HCT116 (cell line): ENCODE results near the gene XAGE1A. TPM values are rescaled to one million over a fixed set of nuclear protein-coding genes. Genes with fewer than 3 reads are reported as not detected.

Experiments used
- ATAC-seq: fragments of 200-7000 bp; cut with Tn5 transposase; 2 replicates; pipeline ENCODE4 v1.9.1; 2020; ENCODE audit warnings: mild to moderate bottlenecking, moderate library complexity
- BruUV-seq: library from RNA; stranded (reverse); fragments of 400-500 nt; replicated peaks from 2 replicates; lab custom pipeline; 2021; lab: Mats Ljungman, UMichigan
- CTCF ChIA-PET: fragments of 300-600 bp; sonication (Branson Sonifier 250); formaldehyde crosslinking; loops from one replicate; lab custom pipeline; 2021; ENCODE audit warnings: antibody characterized with exemption; lab: Charles Lee
- POLR2A ChIA-PET: fragments of 300-600, 350-600 bp; sonication (Branson Sonifier 250); formaldehyde crosslinking; loops from one replicate; lab custom pipeline; 2021; ENCODE audit warnings: antibody characterized with exemption; lab: Charles Lee
- RAD21 ChIA-PET, 2 experiments: fragments of 300-600 bp; sonication (Branson Sonifier 250); formaldehyde crosslinking; loops; one replicate each; lab custom pipeline; 2023; ENCODE audit warnings: low total read pairs in 2 of 2; ENCODE audit not compliant: uncharacterized antibody in 2 of 2, unreplicated experiment in 2 of 2, low non-redundant PET in 1 of 2; lab: Charles Lee
- DNase-seq: peaks from one replicate; pipeline ENCODE4 v3.0.0-alpha.2; 2010; ENCODE audit warnings: low read depth, low spot score
- H2AFZ ChIP-seq: fragments of 200-600 bp; shearing (Covaris generic), sonication (generic); 2 replicates; pipeline ENCODE4 v1.6.1; 2017; ENCODE audit warnings: low read depth, mixed run types, mixed read lengths, antibody characterized with exemption, low read length; ENCODE audit not compliant: poor library complexity, severe bottlenecking
- H3K27ac ChIP-seq: 2 replicates; pipeline ENCODE4 v1.5.1; 2012; ENCODE audit warnings: low read depth, low read length
- H3K27me3 ChIP-seq: fragments of 200-600 bp; sonication (generic); 2 replicates; pipeline ENCODE4 v1.6.1; 2016; ENCODE audit warnings: mixed run types, low read length, mixed read lengths; ENCODE audit not compliant: insufficient read depth
- H3K36me3 ChIP-seq, 2 experiments: fragments of 200-500 bp in 1 of 2; fragments of 200-600 bp in 1 of 2; sonication (Bioruptor generic) in 1 of 2; sonication (generic) in 1 of 2; 2 replicates each; pipeline versions ENCODE4 v1.5.1 to v1.6.1; 2014 to 2016; ENCODE audit warnings: low read length in 2 of 2, inconsistent platforms in 1 of 2, mixed read lengths in 1 of 2, mixed run types in 1 of 2; ENCODE audit not compliant: insufficient read depth in 2 of 2, control insufficient read depth in 1 of 2
- H3K4me1 ChIP-seq, 2 experiments: fragments of 200-600 bp in 1 of 2; sonication (generic) in 1 of 2; 2 replicates each; pipeline versions ENCODE4 v1.5.1 to v1.6.1; 2012 to 2017; ENCODE audit warnings: low read length in 2 of 2, inconsistent platforms in 1 of 2, mild to moderate bottlenecking in 1 of 2, mixed read lengths in 1 of 2, mixed run types in 1 of 2, moderate library complexity in 1 of 2; ENCODE audit not compliant: insufficient read depth in 2 of 2, control insufficient read depth in 1 of 2
- H3K4me2 ChIP-seq: fragments of 200-600 bp; sonication (generic); 2 replicates; pipeline ENCODE4 v1.6.1; 2017; ENCODE audit warnings: mixed run types, low read length, mixed read lengths
- H3K4me3 ChIP-seq, 2 experiments: fragments of 200-600 bp in 1 of 2; sonication (generic) in 1 of 2; replicated peaks in 1 of 2; 2 replicates each; pipeline ENCODE4 v1.5.1; 2011 to 2016; ENCODE audit warnings: low read length in 2 of 2, control low read depth in 1 of 2, low read depth in 1 of 2, mild to moderate bottlenecking in 1 of 2, mixed read lengths in 1 of 2, mixed run types in 1 of 2
- H3K79me2 ChIP-seq: fragments of 200-600 bp; sonication (generic); 2 replicates; pipeline ENCODE4 v1.6.1; 2017; ENCODE audit warnings: mild to moderate bottlenecking, mixed run types, low read length, moderate library complexity, mixed read lengths; ENCODE audit not compliant: insufficient read depth
- H3K9ac ChIP-seq: fragments of 200-600 bp; sonication (generic); 2 replicates; pipeline ENCODE4 v1.6.1; 2016; ENCODE audit warnings: low read length, mixed read lengths
- H3K9me2 ChIP-seq: fragments of 200-600 bp; sonication (generic), shearing (Covaris generic); 2 replicates; pipeline ENCODE4 v1.6.1; 2017; ENCODE audit warnings: mixed run types, mild to moderate bottlenecking, moderate library complexity; ENCODE audit not compliant: insufficient read depth
- H3K9me3 ChIP-seq, 2 experiments: fragments of 200-500 bp in 1 of 2; fragments of 200-600 bp in 1 of 2; sonication (Bioruptor generic) in 1 of 2; sonication (generic) in 1 of 2; 2 replicates each; pipeline ENCODE4 v1.6.1; 2014 to 2017; ENCODE audit warnings: low read length in 2 of 2, mixed read lengths in 2 of 2, inconsistent platforms in 1 of 2, low read depth in 1 of 2, mild to moderate bottlenecking in 1 of 2, mixed run types in 1 of 2, moderate library complexity in 1 of 2; ENCODE audit not compliant: control insufficient read depth in 1 of 2, insufficient read depth in 1 of 2
- H4K20me1 ChIP-seq: fragments of 200-600 bp; sonication (generic), shearing (Covaris generic); 2 replicates; pipeline ENCODE4 v1.6.1; 2017; ENCODE audit warnings: mixed run types, mild to moderate bottlenecking, moderate library complexity; ENCODE audit not compliant: insufficient read depth
- CBX3 ChIP-seq: IDR thresholded peaks from 2 replicates; pipeline ENCODE4 v1.6.1; 2012; ENCODE audit warnings: low read depth
- CEBPB ChIP-seq: IDR thresholded peaks from 2 replicates; pipeline ENCODE4 v1.6.1; 2012; ENCODE audit warnings: low read depth
- EZH2 ChIP-seq: fragments of 200-600 bp; sonication (generic); IDR thresholded peaks from 2 replicates; pipeline ENCODE4 v1.6.1; 2017; ENCODE audit warnings: antibody characterized with exemption, mixed run types
- MAX ChIP-seq: IDR thresholded peaks from 2 replicates; pipeline ENCODE4 v1.6.1; 2012
- SP1 ChIP-seq: IDR thresholded peaks from 2 replicates; pipeline ENCODE4 v1.6.1; 2012; ENCODE audit warnings: low read depth
- SRF ChIP-seq: IDR thresholded peaks from 2 replicates; pipeline ENCODE4 v1.6.1; 2012; ENCODE audit warnings: low read depth
- TCF7L2 ChIP-seq: IDR thresholded peaks from 2 replicates; pipeline ENCODE4 v1.7.0; 2011; ENCODE audit warnings: borderline replicate concordance, inconsistent platforms; ENCODE audit not compliant: insufficient read depth, insufficient read length; ENCODE audit errors: extremely low read depth
- YY1 ChIP-seq: IDR thresholded peaks from 2 replicates; pipeline ENCODE4 v1.6.1; 2011; ENCODE audit warnings: low read length, low read depth, moderate library complexity, mild to moderate bottlenecking; ENCODE audit not compliant: insufficient replicate concordance; ENCODE audit errors: extremely low read depth
- ZBTB33 ChIP-seq: IDR thresholded peaks from 2 replicates; pipeline ENCODE4 v1.6.1; 2011; ENCODE audit warnings: mild to moderate bottlenecking, low read length, moderate library complexity; ENCODE audit not compliant: insufficient replicate concordance; ENCODE audit errors: extremely low read depth
- intact Hi-C: fragments of 100-400 bp; cut with micrococcal nuclease; formaldehyde crosslinking; loops from 2 replicates; pipeline ENCODE4 v1.10.0; 2022
- total RNA-seq: library from RNA; stranded (reverse); gene quantifications from one replicate; pipeline ENCODE4 v1.2.1, GENCODE V29; 2021; ENCODE audit not compliant: unreplicated experiment
- TF ChIP-seq, protein P1 (sequence below), 3 experiments: fragments of 200-600 bp in 1 of 3; sonication (generic) in 1 of 3; IDR thresholded peaks in 2 of 3; conservative IDR thresholded peaks in 1 of 3; 2 replicates each; pipeline ENCODE4 v1.5.1; 2012 to 2017; ENCODE audit warnings: low read depth in 2 of 3, low read length in 2 of 3, antibody characterized with exemption in 1 of 3, borderline replicate concordance in 1 of 3, control low read depth in 1 of 3, mild to moderate bottlenecking in 1 of 3, mixed read lengths in 1 of 3, mixed run types in 1 of 3, moderate library complexity in 1 of 3; ENCODE audit not compliant: insufficient read depth in 1 of 3

The XAGE1A gene
- total RNA-seq, 1 experiment from 2014 or later: not detected

GRCh38 chrX:52542311-52542710 is 46.7 kb downstream of the XAGE1A start:
- BruUV-seq: no TSS peak
- TF ChIP-seq ZBTB33 (no peak), EZH2 (no peak), SP1 (no peak), CBX3 (no peak), CEBPB (no peak), YY1 (no peak), MAX (no peak), TCF7L2 (no peak), SRF (no peak)
- TF ChIP-seq, protein P1, sequence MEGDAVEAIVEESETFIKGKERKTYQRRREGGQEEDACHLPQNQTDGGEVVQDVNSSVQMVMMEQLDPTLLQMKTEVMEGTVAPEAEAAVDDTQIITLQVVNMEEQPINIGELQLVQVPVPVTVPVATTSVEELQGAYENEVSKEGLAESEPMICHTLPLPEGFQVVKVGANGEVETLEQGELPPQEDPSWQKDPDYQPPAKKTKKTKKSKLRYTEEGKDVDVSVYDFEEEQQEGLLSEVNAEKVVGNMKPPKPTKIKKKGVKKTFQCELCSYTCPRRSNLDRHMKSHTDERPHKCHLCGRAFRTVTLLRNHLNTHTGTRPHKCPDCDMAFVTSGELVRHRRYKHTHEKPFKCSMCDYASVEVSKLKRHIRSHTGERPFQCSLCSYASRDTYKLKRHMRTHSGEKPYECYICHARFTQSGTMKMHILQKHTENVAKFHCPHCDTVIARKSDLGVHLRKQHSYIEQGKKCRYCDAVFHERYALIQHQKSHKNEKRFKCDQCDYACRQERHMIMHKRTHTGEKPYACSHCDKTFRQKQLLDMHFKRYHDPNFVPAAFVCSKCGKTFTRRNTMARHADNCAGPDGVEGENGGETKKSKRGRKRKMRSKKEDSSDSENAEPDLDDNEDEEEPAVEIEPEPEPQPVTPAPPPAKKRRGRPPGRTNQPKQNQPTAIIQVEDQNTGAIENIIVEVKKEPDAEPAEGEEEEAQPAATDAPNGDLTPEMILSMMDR (IDR thresholded peaks at IDR 0.05 in 2 of 3, conservative IDR thresholded peaks at IDR 0.05 in 1 of 3; ENCODE audit: borderline replicate concordance in 1 of 3, insufficient read depth in 1 of 3, low read depth in 2 of 3, low read length in 2 of 3): no peak
- DNase-seq (no peak), ATAC-seq (no peak)
- Histone ChIP-seq H3K27ac (no peak overlapping the region), H2AFZ (no peak overlapping the region), H3K79me2 (no peaks in the 10 kb centered on the region), H3K4me3 (no peak overlapping the region), H3K9me3 (no peaks in the 10 kb centered on the region), H3K27me3 (no peaks in the 10 kb centered on the region; the same call in 1 of the 2 replicates), H3K36me3 (no peaks in the 10 kb centered on the region), H3K4me1 (no peaks in the 10 kb centered on the region), H3K4me2 (no peak overlapping the region), H4K20me1 (no peaks in the 10 kb centered on the region), H3K9ac (no peak overlapping the region), H3K9me2 (no peaks in the 10 kb centered on the region)
- POLR2A ChIA-PET: no interaction called here
- intact Hi-C loops: no loop called here
- RAD21 ChIA-PET: no interaction called here
- CTCF ChIA-PET: no interaction called here
